H9 (cell line): ENCODE measurements around the gene TMEM145. TPM values are rescaled to one million over a fixed set of nuclear protein-coding genes. Genes with fewer than 3 reads are reported as not detected.
A peak's percentile ranks its signal among the peaks of the same experiment; 100 is the strongest.

Source experiments
- DNase-seq: peaks from one replicate; pipeline ENCODE4 v3.0.0-alpha.2; 2017
- H2AFZ ChIP-seq: one replicate; pipeline ENCODE4 v1.6.1; 2013; ENCODE audit warnings: mild to moderate bottlenecking, low read length, control low read depth, moderate library complexity
- H2AK5ac ChIP-seq: 2 replicates; pipeline ENCODE4 v1.6.1; 2013; ENCODE audit warnings: low read length, control low read depth, mixed read lengths; ENCODE audit not compliant: insufficient read length
- H2BK120ac ChIP-seq: one replicate; pipeline ENCODE4 v1.6.1; 2013; ENCODE audit warnings: low read depth, mild to moderate bottlenecking, low read length, control low read depth, inconsistent platforms; ENCODE audit not compliant: poor library complexity, severe bottlenecking
- H2BK12ac ChIP-seq: 2 replicates; pipeline ENCODE4 v1.6.1; 2013; ENCODE audit warnings: low read length, control low read depth, mixed read lengths, low read depth; ENCODE audit not compliant: insufficient read length
- H2BK15ac ChIP-seq: 2 replicates; pipeline ENCODE4 v1.6.1; 2013; ENCODE audit warnings: low read depth, low read length, control low read depth
- H2BK20ac ChIP-seq: one replicate; pipeline ENCODE4 v1.6.1; 2013; ENCODE audit warnings: low read depth, mild to moderate bottlenecking, low read length, control low read depth, inconsistent platforms; ENCODE audit not compliant: poor library complexity, severe bottlenecking
- H2BK5ac ChIP-seq: 2 replicates; pipeline ENCODE4 v1.6.1; 2013; ENCODE audit warnings: low read length, control low read depth, mixed read lengths; ENCODE audit not compliant: insufficient read length
- H3K14ac ChIP-seq: 2 replicates; pipeline ENCODE4 v1.6.1; 2013; ENCODE audit warnings: low read length, control low read depth; ENCODE audit not compliant: insufficient read depth
- H3K18ac ChIP-seq: 2 replicates; pipeline ENCODE4 v1.6.1; 2013; ENCODE audit warnings: low read depth, mild to moderate bottlenecking, mixed read lengths, low read length, control low read depth; ENCODE audit not compliant: insufficient read length
- H3K23ac ChIP-seq: 2 replicates; pipeline ENCODE4 v1.6.1; 2013; ENCODE audit warnings: low read length, control low read depth, mixed read lengths, low read depth; ENCODE audit not compliant: insufficient read length
- H3K23me2 ChIP-seq: 2 replicates; pipeline ENCODE4 v1.6.1; 2013; ENCODE audit warnings: low read depth, mild to moderate bottlenecking, mixed read lengths, low read length, control low read depth; ENCODE audit not compliant: insufficient read length, poor library complexity, severe bottlenecking
- H3K27ac ChIP-seq: 2 replicates; pipeline ENCODE4 v1.5.1; 2013; ENCODE audit warnings: low read length, control low read depth, mixed read lengths, low read depth; ENCODE audit not compliant: insufficient read length
- H3K27me3 ChIP-seq: 2 replicates; pipeline ENCODE4 v1.6.1; 2013; ENCODE audit warnings: low read length, control low read depth, inconsistent platforms; ENCODE audit not compliant: insufficient read depth
- H3K4ac ChIP-seq: 2 replicates; pipeline ENCODE4 v1.6.1; 2013; ENCODE audit warnings: low read depth, mild to moderate bottlenecking, control low read depth, inconsistent platforms, low read length, moderate library complexity
- H3K4me1 ChIP-seq: 2 replicates; pipeline ENCODE4 v1.6.1; 2013; ENCODE audit warnings: low read length, control low read depth, inconsistent platforms; ENCODE audit not compliant: insufficient read depth
- H3K4me2 ChIP-seq: 2 replicates; pipeline ENCODE4 v1.6.1; 2013; ENCODE audit warnings: low read length, control low read depth, mixed read lengths; ENCODE audit not compliant: insufficient read length, insufficient read depth
- H3K56ac ChIP-seq: 2 replicates; pipeline ENCODE4 v1.6.1; 2013; ENCODE audit warnings: low read depth, mild to moderate bottlenecking, mixed read lengths, low read length, control low read depth; ENCODE audit not compliant: insufficient read length
- H3K79me1 ChIP-seq: 2 replicates; pipeline ENCODE4 v1.6.1; 2013; ENCODE audit warnings: low read depth, mild to moderate bottlenecking, moderate library complexity, low read length, control low read depth, inconsistent platforms; ENCODE audit not compliant: insufficient read depth, poor library complexity, severe bottlenecking
- H3K79me2 ChIP-seq: 2 replicates; pipeline ENCODE4 v1.6.1; 2013; ENCODE audit warnings: low read length, control low read depth, inconsistent platforms; ENCODE audit not compliant: insufficient read depth
- H3K9ac ChIP-seq: 2 replicates; pipeline ENCODE4 v1.6.1; 2013; ENCODE audit warnings: low read length, control low read depth, mixed read lengths; ENCODE audit not compliant: insufficient read length; ENCODE audit errors: extremely low read depth
- H3K9me3 ChIP-seq: one replicate; pipeline ENCODE4 v1.6.1; 2013; ENCODE audit warnings: low read depth, low read length, inconsistent platforms; ENCODE audit not compliant: control insufficient read depth
- H3T11ph ChIP-seq: one replicate; pipeline ENCODE4 v1.6.1; 2013; ENCODE audit warnings: mild to moderate bottlenecking, low read length, control low read depth, inconsistent platforms
- H4K20me1 ChIP-seq: one replicate; pipeline ENCODE4 v1.6.1; 2013; ENCODE audit not compliant: control insufficient read depth, insufficient read length, insufficient read depth
- H4K5ac ChIP-seq: 2 replicates; pipeline ENCODE4 v1.6.1; 2013; ENCODE audit warnings: low read depth, mild to moderate bottlenecking, mixed read lengths, low read length, control low read depth; ENCODE audit not compliant: insufficient read length
- H4K8ac ChIP-seq: replicated peaks from 2 replicates; pipeline ENCODE4 v1.6.1; 2013; ENCODE audit warnings: low read length, control low read depth, mixed read lengths, low read depth; ENCODE audit not compliant: insufficient read length
- H4K91ac ChIP-seq: 2 replicates; pipeline ENCODE4 v1.6.1; 2013; ENCODE audit warnings: low read depth, mild to moderate bottlenecking, moderate library complexity, mixed read lengths, low read length, control low read depth; ENCODE audit not compliant: insufficient read length
- H3K27ac Mint-ChIP-seq, 3 experiments: 2 replicates in 2 of 3; 3 replicates in 1 of 3; pipeline ENCODE4 v1.8.0; 2020 to 2021; ENCODE audit warnings: mixed read lengths in 3 of 3, mild to moderate bottlenecking in 1 of 3, moderate library complexity in 1 of 3
- H3K27me3 Mint-ChIP-seq: 2 replicates; pipeline ENCODE4 v1.8.0; 2021; ENCODE audit warnings: low read depth, mild to moderate bottlenecking, moderate library complexity, mixed read lengths
- H3K36me3 Mint-ChIP-seq, 3 experiments: 2 replicates in 2 of 3; 3 replicates in 1 of 3; pipeline ENCODE4 v1.8.0; 2020 to 2021; ENCODE audit warnings: low read depth in 3 of 3, mixed read lengths in 3 of 3; ENCODE audit not compliant: insufficient read depth in 1 of 3
- H3K4me1 Mint-ChIP-seq, 2 experiments: 2 replicates each; pipeline ENCODE4 v1.8.0; 2020; ENCODE audit warnings: mixed read lengths in 2 of 2
- H3K4me3 Mint-ChIP-seq, 2 experiments: 2 replicates in 1 of 2; 3 replicates in 1 of 2; pipeline ENCODE4 v1.8.0; 2020 to 2021; ENCODE audit warnings: mild to moderate bottlenecking in 2 of 2, mixed read lengths in 2 of 2, moderate library complexity in 1 of 2
- H3K9me3 Mint-ChIP-seq, 2 experiments: 2 replicates in 1 of 2; 3 replicates in 1 of 2; pipeline ENCODE4 v1.8.0; 2020; ENCODE audit warnings: mild to moderate bottlenecking in 2 of 2, mixed read lengths in 2 of 2, moderate library complexity in 1 of 2
- CTCF ChIP-seq: fragments of 200-600 bp; sonication (generic); conservative IDR thresholded peaks from 3 replicates; pipeline ENCODE4 v1.8.0; 2021; ENCODE audit warnings: antibody characterized with exemption, mild to moderate bottlenecking
- WGBS: extraction: QIAGEN DNeasy Blood & Tissue Kit; methylation state at CpG from one replicate; pipeline ENCODE4 v1.1.7; 2013; ENCODE audit warnings: missing lambda C conversion rate, low lambda C conversion rate, mixed read lengths; ENCODE audit not compliant: insufficient read length; ENCODE audit errors: extremely low coverage; 5-methylcytosine and 5-hydroxymethylcytosine counted together
- total RNA-seq: library from RNA; stranded (reverse); gene quantifications from 2 replicates; pipeline ENCODE4 v1.2.1, GENCODE V29; 2021

Gene TMEM145
- total RNA-seq, 1 experiment from 2014 or later: 4.5 TPM

- DNase-seq: no peak
- Mint-ChIP-seq H3K27ac (no peak overlapping the region), H3K4me3 (peak overlapping the region; percentile 80 to 89), H3K4me1 (peaks cover 10 to 17% of the 10 kb centered on the region in 2 experiments), H3K36me3 (peaks cover 0 to 3% (median 0%) of the 10 kb centered on the region in 3 experiments; a peak in 2 of 7 replicates), H3K9me3 (no peaks in the 10 kb centered on the region), H3K27me3 (peaks cover 47% of the 10 kb centered on the region)
- H2BK15ac ChIP-seq: no peak overlapping the region
- no peaks in the 10 kb centered on the region for H3K9me3 ChIP-seq
- no peak overlapping the region for H3K18ac ChIP-seq
- H2BK20ac ChIP-seq: no peak overlapping the region
- H4K5ac ChIP-seq: no peak overlapping the region
- H2BK5ac ChIP-seq: no peak overlapping the region
- H2AK5ac ChIP-seq: no peak overlapping the region
- H2BK120ac ChIP-seq: no peak overlapping the region
- peaks cover 3% of the 10 kb centered on the region; the same call in 1 of the 2 replicates for H3K79me2 ChIP-seq
- no peak overlapping the region for H4K91ac ChIP-seq
- H3K27me3 ChIP-seq: no peaks in the 10 kb centered on the region
- WGBS: no CpG with 5 or more reads among the region's 92 CpGs
- H2BK12ac ChIP-seq: no peak overlapping the region
- H3K79me1 ChIP-seq: peaks cover 8% of the 10 kb centered on the region
- H2AFZ ChIP-seq: no peak overlapping the region
- no peak overlapping the region for H4K8ac ChIP-seq
- peak overlapping the region; percentile 54; the same call in 1 of the 2 replicates for H3K14ac ChIP-seq
- H3K56ac ChIP-seq: no peak overlapping the region
- no peaks in the 10 kb centered on the region; the same call in 1 of the 2 replicates for H3K4me1 ChIP-seq
- no peak; the same call in 2 of the 3 replicates for TF ChIP-seq CTCF
- H4K20me1 ChIP-seq: no peaks in the 10 kb centered on the region
- no peak overlapping the region for H3K27ac ChIP-seq
- H3K23ac ChIP-seq: no peak overlapping the region
- no peak overlapping the region for H3K4ac ChIP-seq
- no peak overlapping the region for H3K9ac ChIP-seq
- H3K23me2 ChIP-seq: peaks cover 19% of the 10 kb centered on the region
- H3K4me2 ChIP-seq: peak overlapping the region; percentile 62
- H3T11ph ChIP-seq: no peak overlapping the region
Measured at GRCh38 chr19:42323852-42324654, 10.9 kb downstream of the TMEM145 start.
